GM21526 (cell line): Measurements from ENCODE around the gene ATOH7.
"Not testable (repeated sequence)": the region's sequence is repeated elsewhere in the genome, so short reads cannot be mapped to it uniquely, and the experiment has no call there.

ENCODE experiments used
- ATAC-seq: cut with Tn5 transposase; IDR thresholded peaks from one replicate; pipeline ENCODE4 v1.9.1; 2021; ENCODE audit warnings: moderate library complexity; ENCODE audit not compliant: unreplicated experiment, low FRiP score

Gene ATOH7

DNA sequence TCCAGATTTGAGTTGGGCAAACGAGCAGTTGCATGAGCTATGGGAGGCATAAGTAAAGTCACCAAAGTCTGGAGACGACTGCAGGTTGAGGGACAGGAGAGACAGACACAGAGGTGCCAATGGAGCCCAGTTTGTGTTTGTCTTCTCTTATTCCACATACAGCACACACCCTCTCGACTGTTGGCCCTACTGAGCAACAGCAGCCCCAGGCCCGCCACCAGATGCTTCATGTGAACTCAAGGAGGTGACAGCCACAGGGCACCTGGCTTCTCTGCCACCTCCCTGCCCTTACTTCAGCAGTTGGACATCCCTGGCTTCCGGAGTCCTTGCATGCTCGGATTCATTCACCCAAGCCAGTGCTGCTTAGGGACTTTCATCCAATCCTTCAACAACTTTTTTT, 6.5 kb upstream of the ATOH7 start:
- ATAC-seq: no peak

DNA sequence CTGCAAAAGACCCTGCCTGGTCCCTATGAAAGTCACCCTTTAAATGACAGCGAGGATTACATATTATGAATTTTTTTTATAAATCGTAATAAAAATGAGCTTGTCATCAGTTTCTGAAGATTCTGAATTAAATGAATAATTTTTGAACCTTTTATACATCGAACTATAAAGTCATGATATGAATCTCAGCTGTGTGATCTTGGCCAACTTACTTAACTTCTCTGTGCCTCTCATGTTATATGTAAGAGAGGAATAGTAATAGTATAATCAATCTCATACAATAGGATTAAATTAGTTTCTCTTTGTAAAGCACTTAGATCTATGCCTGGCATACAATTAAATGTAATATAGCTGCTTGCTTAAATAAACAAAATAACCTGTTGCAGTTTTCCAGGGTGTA, 5.3 kb upstream of the ATOH7 start:
- no peak for ATAC-seq

DNA sequence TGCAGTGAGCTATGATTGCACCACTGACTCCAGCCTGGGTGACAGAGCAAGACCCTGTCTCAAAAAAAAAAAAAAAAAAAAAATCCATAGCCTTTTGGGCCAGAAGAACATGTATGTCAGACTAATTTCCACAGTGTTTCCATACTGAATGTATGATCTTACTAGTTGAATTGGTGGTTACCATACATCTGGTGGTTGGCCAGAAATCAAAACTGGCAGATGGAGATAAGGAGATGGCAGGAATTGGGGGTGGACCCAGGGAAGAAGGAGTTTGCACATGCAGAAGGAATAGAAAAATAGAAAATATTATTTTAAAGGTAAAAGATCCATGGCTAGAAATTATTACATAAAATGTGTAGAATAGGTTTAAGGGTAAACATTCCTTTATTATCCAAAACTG, 3.7 kb upstream of the ATOH7 start:
- ATAC-seq: no peak

DNA sequence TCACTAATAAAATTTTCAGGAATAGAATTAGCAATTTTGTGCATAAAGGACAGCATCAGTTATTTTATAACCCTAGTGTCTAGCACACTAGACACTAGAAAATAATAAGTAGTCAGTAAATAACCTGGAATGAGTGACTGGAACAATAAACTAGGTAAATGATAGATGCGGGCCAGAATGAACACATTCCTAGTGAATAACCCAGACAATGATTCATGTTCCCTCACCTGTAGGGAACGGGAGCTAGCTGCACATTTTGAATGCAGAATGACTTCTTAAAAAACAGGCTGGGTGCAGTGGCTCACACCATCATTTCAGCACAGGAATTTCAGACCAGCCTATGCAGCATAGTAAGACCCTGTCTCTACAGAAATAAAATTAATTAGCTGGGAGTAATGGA, 3.2 kb upstream of the ATOH7 start:
- ATAC-seq: no peak

DNA sequence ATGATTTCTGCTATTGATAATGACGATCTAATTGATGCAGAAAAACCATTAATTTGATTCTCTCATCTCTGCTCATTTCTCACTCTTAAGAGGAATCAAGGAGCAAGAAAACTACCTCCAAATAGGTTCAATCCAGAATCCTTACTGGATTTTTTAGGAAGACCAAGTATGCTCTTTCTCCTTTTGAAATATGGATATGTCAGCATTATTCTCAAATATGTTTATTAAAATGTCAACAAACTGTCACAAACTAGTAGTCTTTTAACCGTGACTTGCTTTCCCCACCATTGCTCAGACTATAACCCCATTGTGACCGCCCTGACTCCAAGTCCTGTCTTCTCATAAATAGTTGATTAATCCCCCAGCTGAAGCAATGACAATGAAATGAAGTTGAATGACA, 1.1 kb upstream of the ATOH7 start:
- no peak for ATAC-seq

DNA sequence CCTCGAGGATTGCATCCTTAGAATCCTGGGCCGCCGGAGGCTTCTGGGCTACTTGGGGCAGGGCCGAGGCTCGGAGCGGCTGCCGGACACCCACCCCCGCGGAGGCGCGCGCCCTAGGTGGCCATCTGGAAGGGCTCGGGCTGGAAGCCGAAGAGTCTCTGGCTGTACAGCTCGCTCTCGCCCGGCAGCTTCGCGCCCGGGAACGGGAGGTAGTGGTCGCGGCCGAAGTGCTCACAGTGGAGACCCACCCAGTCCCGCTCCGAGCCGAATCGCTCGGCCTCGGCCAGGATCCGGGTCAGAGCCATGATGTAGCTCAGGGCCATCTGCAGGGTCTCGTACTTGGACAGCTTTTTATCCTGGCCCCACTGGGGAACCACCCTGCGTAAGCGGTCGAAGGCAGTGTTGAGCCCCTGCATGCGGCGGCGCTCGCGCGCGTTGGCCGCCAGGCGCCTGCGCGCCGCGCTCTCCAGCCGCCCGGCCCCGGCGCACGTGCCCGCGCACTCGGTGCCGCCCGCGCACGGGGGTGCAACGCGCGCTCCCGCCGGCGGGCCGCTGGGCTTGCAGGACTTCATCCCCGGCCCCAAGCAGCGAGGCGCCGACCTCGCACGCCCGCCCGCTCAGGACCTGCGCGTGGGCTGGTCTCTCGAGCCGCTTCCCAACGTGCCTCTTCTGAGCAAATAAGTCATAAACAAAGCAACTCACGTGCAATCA, 652 bp downstream of the ATOH7 start:
- ATAC-seq: peak; percentile 84

DNA sequence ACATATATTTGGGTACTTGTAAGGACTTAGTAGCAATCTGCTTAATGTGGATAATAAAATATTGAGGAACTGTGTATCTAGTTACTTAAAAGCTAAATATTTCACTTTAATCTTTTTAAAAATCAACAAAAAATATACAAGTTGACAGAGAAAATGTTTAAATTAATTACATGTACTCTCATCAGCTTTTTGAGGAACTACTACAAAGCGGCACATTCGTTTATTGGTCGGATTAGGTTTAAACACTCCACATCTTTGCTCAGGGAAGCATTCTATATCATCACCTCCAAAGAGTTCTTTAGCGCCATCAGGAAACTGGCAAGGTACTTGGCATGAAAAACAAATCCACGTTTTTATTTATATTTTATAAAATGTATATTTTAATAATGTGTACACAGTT, 1.6 kb downstream of the ATOH7 start:
- no peak for ATAC-seq

DNA sequence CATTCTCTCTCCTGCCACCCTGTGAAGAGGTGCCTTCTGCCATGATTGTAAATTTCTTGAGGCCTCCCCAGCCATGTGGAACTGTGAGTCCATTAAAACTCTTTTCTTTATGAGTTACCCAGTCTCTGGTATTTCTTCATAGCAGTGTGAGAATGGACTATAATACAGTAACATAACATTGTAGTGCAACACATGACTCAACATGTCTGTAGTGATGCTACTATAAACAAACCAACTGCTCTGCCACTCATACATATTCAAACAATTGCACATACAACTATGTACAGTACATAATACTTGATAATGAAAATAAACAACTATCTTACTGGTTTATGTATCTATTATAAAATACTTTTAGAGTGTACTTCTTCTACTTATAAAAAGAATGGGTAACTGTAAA, 7.1 kb downstream of the ATOH7 start:
- ATAC-seq: no peak

DNA sequence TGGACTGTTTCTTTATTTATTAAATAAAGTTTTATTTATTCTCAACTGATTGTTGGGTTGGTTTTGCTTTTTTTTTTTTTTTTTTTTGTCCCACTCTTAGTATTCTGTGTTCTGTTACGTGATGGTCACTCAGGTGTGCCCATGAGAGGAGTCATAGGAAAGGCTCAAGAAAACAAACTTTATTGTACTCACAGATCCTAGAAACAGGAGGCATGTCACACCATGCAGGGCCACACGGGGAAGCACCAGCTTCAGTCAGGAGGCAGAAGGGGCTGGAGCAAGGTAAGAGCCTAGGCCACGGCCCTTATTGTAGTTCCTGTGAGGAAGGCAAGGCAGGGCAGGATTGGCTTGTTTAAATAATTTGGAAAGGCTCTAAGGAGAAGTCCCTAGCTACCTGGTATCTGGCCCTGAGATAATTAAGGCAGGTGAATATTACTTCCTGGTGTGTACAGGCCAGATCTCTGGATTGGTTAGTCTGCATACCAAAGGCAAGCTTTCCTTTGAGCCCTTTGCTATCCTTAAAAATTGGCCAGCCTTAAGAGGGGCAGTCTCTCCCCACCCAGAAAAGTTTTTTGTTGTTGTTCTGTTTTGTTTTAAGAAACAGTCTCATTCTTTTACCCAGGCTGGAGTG, 8.3 kb downstream of the ATOH7 start:
- no peak for ATAC-seq

DNA sequence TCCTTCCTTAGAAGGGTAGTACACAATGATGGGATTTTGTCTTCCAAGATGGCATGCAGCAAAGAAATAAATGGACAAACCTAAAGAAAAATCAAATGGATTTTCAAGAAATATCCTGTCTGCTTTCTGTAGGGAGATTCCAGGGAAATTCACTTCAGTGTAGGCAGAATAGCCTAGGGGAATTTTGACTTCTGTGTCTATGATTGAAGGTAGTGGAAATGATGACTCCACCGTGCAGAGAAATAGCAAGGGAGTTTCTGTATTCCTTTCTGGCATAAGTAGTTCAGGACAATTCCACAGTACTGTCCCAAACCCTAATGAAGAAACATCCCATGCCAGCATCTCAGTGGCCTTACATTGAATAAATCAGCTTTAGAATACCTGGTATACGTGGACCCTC, 9.5 kb downstream of the ATOH7 start:
- ATAC-seq: no peak

DNA sequence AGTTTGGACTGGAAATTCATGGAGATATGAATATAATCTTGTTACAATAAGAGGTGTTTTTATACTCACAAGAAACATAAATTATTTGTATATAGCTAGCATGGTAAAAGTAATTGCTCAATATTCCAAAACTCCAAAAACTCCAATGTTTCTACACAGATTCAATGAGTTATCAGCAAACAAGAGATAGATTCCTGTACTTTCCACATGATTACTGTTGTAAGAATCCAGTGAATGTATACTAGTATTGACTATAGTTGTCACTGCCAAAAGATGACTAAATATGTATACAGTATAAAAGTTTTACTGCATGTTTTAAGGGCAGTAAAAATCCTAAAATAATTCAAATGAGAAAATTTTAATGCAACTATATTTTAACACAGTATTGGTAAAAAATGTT, 10.7 kb downstream of the ATOH7 start:
- ATAC-seq: no peak

DNA sequence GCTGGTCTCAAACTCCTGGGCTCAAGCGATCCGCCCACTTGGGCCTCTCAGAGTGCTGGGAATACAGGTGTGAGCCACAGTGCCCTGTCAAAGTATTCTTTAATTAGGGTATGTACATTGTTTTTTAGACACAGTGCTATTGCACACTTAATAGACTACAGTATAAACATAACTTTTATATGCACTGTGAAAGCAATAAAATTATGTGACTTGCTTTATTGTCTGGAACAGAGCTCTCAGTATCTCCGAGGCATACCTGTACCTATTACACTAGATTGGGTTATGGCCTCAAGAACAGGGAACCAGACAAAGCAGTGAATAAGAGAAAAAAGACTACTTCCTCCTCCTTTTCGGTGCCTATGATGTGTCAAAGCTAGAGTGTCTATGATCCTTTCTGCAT, 13.1 kb downstream of the ATOH7 start:
- ATAC-seq: no peak

DNA sequence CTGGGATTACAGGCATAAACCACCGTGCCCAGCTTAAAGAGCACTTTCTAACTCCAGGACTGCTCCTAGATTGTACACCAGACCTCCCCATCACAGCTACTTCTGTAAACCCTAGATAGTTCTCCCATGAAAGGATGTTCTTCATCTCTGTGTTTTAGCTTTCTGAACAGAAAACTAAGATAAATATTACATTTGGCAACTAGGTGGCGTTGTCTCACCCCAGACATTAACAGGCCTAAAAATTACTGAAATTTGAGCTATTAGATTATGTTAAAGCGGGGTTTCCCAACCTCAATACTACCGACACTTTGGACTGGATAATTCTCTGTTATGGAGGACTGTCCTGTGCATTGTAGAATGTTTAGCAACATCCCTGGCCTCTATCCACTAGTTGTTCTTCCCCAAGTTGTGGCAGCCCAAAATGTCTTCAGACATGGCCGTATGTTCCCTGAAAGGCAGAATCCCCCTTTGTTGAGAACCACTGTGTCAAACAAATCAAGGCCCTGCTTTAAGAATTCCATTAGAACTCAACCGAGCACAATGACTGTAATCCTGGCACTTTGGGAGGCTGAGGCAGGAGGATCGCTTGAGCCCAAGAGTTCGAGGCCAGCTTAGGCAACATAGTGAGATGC, 19.1 kb downstream of the ATOH7 start:
- no peak for ATAC-seq

DNA sequence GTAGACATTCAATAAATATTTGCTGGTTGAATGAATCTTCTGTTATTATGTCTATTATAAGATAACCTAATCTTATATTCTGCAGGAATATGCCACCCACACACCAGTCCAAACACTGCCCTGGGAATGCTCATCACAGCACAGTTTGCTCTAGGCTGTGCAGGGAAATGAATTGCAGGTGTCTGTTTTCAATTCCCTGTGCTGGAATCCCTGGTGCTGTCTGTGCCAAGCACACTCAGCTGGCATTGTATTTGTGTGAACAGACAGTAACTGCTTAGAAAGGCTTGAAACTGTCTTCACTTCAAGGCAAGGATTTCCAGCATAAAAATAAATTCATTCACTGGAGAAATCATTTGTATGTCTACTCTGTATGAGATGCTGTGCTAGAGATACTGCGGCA, 20.2 kb downstream of the ATOH7 start:
- ATAC-seq: no peak

DNA sequence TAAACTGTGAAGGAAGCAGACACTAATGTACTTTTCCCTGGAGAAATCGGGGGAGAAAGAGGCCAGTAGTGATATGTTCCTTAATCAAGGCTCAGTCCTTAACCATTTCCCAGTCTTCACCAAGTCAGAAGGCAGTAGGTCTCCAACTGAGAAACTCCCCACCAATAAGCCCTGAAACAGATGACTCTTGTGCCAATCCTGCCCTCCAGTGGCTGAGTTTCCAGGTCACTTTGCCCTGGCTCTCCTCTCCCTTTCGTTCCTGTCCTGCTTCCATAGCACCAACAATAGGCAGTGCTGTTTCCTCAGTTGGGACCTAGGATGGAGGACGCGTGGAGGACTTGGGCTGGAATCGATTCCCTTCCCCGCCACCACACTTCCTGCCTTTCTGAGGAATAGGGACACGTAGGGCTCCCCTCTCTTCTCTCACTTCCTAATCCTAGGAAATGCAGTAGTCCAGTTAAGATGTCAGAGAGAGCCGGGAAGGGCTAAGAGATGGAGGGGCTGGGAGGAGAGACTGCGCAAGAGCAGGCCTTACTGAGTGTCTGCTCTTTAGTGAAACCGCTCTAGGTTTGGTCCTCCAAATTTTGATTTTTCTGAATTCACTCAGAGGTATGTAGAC, 23.4 kb downstream of the ATOH7 start:
- no peak for ATAC-seq

DNA sequence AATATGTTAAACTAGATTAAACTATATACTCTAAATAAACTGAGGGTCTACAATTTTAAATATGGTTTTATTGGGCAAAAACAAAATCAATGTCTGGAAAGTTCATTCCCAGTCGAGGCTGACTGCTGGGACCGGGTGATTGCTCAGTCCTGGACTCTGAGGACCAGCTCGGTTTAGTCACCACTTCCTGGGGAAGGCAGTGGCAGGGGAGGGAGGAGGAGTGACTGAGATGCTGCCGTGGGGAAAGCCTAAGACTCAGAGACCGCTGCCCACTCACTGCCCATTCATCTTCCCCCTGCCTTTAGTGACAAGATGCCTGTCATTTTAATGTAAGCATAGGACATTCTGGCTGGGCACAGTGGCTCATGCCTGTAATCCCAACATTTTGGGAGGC, 29.0 kb downstream of the ATOH7 start:
- no peak for ATAC-seq

DNA sequence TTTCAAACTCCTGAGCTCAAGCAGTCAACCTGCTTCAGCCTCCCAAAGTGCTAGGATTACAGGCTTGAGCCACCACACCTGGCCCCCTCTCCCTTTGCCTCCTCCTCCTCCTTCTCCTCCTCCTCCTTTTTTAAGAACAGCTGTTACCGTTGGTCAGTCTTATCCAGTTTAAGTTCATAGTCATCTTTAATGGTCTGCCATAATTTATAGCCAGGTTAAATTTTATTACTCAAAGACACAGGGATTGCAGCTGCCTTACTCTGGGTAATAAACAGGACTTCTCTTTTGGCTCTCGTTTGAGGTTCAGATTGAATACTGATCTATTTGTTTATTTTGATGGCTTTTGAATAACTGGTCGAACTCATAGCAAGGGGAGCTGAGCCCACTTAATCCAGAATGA, 35.2 kb downstream of the ATOH7 start:
- ATAC-seq: no peak

DNA sequence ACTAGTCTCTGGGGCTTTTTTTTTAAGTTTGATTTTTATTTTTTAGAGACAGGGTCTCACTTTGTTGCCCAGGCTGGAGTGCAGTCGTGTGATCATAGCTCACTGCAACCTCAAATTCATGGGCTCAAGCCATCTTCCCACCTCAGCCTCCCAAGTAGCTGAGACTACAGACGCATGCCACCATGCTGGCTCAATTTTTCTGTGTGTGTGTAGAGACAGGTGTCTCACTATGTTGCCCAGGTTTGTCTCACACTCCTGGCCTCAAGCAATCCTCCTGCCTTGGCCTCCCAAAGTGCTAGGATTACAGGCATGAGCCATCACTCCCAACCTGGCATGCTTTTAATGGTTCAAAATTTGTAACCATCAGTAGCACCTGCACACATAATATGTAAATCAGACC, 36.1 kb downstream of the ATOH7 start:
- ATAC-seq: not testable (repeated sequence)

DNA sequence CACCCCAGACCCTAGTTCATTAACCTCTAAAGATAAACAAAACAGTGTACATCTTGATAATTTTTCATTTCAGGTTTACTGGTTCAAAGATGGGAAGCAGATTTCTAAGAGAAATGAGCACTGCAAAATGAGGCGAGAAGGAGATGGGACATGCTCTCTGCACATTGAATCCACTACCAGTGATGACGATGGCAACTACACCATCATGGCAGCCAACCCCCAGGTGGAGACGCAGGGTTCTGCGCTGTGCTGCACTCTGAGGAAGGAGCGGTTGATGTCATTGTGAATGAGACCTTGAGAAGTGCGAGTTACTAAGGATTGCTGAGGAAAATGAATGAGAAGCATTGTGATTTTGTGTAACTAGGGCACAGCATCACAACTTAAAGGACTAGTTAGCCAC, 37.6 kb downstream of the ATOH7 start:
- ATAC-seq: no peak

DNA sequence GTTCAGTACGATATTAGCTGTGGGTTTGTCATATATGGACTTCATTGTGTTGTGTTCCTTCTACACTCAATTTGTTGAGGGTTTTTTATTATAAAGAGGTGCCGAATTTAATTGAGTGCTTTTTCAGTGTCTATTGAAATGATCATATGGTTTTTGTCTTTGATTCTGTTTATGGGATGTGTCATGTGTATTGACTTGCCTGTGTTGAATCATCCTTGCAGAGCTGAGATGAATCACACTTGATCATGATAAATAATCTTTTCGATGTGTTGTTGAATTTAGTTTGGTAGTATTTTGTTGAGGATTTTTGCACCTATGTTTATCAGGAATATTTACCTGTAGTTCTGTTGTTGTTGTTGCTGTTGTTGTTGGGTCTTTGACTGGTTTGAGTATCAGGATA, 39.8 kb downstream of the ATOH7 start:
- ATAC-seq: no peak

DNA sequence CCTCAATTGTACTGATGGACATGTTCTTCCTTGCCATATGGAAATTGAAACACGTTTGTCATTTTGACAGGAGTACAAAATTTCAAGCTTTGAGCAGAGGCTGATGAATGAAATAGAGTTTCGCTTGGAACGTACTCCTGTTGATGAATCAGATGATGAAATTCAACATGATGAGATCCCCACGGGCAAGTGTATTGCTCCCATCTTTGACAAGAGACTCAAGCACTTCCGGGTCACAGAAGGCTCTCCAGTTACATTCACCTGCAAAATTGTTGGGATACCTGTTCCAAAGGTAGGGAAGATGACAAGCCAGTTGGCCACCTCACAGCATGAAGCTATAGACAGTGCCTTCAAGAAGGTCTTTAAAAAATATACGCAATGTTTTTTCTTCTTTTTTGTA, 43.1 kb downstream of the ATOH7 start:
- ATAC-seq: no peak

DNA sequence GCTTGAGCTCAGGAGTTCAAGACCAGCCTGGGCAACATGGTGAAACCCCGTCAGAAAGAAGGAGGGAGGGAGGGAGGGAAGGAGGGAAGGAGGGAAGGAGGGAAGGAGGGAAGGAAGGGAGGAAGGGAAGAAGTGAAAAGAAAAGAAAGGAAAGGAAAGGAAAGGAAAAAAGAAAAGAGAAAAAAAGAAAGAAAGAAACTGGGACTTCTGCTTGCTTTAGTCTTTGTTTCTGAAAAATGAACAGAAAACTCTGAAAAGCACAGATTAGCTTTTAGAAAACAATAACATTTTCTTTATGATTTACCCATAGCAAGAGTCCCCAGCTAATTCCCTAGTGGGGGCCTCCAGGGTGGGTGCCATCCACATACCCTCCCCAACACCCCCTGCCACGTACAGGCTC, 46.8 kb downstream of the ATOH7 start:
- no peak for ATAC-seq
